Parathyroid adenoma (tissue), 2 donors: ENCODE results near the gene SLC2A9.

ENCODE experiments used
- H2AFZ ChIP-seq: fragments of 300-600 bp; sonication (generic); one replicate; pipeline ENCODE4 v1.7.0; 2017; ENCODE audit warnings: antibody characterized with exemption, mild to moderate bottlenecking
- H3K27ac ChIP-seq: fragments of 300-600 bp; sonication (generic); one replicate; pipeline ENCODE4 v1.7.0; 2017
- H3K27me3 ChIP-seq: fragments of 300-600 bp; sonication (generic); one replicate; pipeline ENCODE4 v1.7.0; 2017; ENCODE audit warnings: low read length; ENCODE audit not compliant: control insufficient read depth, insufficient read depth
- H3K36me3 ChIP-seq: fragments of 300-600 bp; sonication (generic); one replicate; pipeline ENCODE4 v1.7.0; 2017; ENCODE audit warnings: low read length; ENCODE audit not compliant: control insufficient read depth, insufficient read depth
- H3K4me1 ChIP-seq: fragments of 300-600 bp; sonication (generic); one replicate; pipeline ENCODE4 v1.7.0; 2017; ENCODE audit warnings: control low read depth
- H3K4me2 ChIP-seq: fragments of 300-600 bp; sonication (generic); one replicate; pipeline ENCODE4 v1.7.0; 2017; ENCODE audit warnings: low read length
- H3K4me3 ChIP-seq: fragments of 300-600 bp; sonication (generic); one replicate; pipeline ENCODE4 v1.7.0; 2017; ENCODE audit warnings: low read depth, low read length
- H3K79me2 ChIP-seq: fragments of 300-600 bp; sonication (generic); one replicate; pipeline ENCODE4 v1.7.0; 2017; ENCODE audit warnings: control low read depth
- H3K9ac ChIP-seq: fragments of 300-600 bp; sonication (generic); one replicate; pipeline ENCODE4 v1.7.0; 2017; ENCODE audit warnings: mild to moderate bottlenecking
- H3K9me3 ChIP-seq: fragments of 300-600 bp; sonication (generic); one replicate; pipeline ENCODE4 v1.7.0; 2017; ENCODE audit warnings: low read length; ENCODE audit not compliant: control insufficient read depth
- TF ChIP-seq, protein P1 (sequence below): fragments of 300-600 bp; sonication (generic); IDR thresholded peaks from one replicate; pipeline ENCODE4 v1.7.0; 2017; ENCODE audit warnings: antibody characterized with exemption, mild to moderate bottlenecking
- donor health status: primary hyperparathyroidism.

Gene SLC2A9

DNA sequence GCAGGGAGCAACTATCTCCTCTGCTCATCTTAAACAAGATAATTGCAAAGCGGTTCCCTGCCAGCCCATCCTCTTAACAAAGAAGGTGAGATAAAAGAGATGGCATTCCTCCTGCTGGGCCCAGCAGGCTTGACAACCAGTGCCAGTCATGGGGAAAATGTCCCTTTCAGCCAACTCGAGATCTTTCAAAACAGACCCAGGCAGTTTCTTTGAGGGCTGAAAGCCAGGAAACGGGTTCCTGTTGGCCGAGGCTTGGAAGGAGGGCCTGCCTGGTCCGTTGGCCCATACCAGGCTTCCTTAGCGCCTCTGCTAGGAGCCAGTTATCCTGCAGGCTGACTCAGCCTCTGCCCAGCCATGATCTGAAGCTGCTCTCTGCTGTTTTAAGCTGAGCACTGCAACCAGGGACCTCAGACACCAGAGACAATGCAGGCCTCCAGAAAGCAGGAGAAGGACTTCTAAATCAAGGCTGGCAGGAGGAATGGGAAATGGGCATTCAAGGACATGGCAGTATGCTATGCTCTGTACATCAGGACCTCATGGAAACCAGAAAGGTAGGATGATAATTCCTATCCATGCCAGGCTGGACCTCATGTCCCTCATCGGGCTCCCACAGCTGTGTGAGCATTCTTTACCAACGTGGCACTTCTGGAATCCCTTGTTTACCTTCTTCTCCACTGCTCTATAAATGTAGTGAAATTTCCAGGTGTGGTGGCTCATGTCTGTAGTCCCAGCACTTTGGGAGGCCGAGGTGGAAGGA, 42.4 kb upstream of the SLC2A9 start:
- Histone ChIP-seq H3K27me3 (no peaks in the 10 kb centered on the region), H3K4me3 (no peak overlapping the region), H3K4me1 (peaks cover 8% of the 10 kb centered on the region), H3K4me2 (no peak overlapping the region), H3K79me2 (no peaks in the 10 kb centered on the region), H3K36me3 (no peaks in the 10 kb centered on the region), H3K27ac (peak overlapping the region; percentile 75), H3K9me3 (no peaks in the 10 kb centered on the region), H2AFZ (peak overlapping the region; percentile 91), H3K9ac (no peak overlapping the region)
- TF ChIP-seq, protein P1, sequence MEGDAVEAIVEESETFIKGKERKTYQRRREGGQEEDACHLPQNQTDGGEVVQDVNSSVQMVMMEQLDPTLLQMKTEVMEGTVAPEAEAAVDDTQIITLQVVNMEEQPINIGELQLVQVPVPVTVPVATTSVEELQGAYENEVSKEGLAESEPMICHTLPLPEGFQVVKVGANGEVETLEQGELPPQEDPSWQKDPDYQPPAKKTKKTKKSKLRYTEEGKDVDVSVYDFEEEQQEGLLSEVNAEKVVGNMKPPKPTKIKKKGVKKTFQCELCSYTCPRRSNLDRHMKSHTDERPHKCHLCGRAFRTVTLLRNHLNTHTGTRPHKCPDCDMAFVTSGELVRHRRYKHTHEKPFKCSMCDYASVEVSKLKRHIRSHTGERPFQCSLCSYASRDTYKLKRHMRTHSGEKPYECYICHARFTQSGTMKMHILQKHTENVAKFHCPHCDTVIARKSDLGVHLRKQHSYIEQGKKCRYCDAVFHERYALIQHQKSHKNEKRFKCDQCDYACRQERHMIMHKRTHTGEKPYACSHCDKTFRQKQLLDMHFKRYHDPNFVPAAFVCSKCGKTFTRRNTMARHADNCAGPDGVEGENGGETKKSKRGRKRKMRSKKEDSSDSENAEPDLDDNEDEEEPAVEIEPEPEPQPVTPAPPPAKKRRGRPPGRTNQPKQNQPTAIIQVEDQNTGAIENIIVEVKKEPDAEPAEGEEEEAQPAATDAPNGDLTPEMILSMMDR, result peak; percentile 81

DNA sequence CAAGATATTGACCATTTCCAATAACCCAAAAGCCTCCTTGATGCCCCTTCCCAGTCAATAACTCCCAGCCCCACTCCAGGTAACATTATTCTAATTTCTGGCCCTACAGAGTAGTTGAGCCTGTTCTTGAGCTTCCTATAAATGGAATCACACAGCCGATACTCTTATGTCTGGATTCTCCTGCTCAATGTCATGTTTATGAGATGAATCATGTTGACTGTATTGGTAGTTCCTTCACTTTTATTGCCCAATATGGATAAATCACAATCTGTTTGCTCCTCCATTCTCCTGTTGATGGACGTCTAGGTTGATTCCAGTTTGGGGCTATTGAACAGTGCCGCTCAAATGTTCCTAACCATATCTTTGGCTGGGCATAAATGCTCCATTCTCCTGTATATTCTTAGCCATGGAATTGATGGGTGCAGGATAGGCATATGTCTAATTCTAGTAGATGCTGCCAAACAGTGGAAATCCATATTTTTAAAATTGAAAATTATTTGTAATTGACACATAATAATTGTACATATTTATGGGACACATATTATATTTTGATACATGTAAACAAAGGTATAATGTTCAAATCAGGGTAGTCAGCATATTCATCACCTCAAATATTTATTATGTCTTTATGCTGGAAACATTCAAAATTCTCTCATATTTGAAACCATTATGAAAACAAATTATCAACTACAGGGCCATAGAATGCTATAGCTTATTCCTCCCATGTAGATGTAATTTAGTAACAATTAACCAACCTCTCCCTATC, 40.5 kb upstream of the SLC2A9 start:
- H3K27me3 ChIP-seq, result no peaks in the 10 kb centered on the region
- TF ChIP-seq, protein P1, result no peak
- no peaks in the 10 kb centered on the region for H3K79me2 ChIP-seq

DNA sequence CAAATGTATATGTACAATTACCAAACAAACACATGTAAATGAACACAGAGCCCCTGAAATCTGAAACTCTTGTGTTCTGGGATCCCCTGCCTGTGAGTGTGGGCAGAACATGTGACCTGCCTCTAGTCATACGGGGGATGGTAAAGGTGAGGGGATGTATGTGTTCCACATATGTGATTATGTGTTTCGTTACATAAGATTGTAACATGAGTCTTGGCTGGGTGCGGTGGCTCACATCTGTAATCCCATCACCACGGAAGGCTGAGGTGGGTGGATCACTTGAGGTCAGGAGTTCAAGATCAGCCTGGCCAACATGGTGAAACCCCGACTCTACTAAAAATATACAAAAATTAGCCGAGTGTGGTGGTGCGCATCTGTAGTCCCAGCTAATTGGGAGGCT, 37.1 kb upstream of the SLC2A9 start:
- H3K9ac ChIP-seq, result no peak overlapping the region
- peaks cover 13% of the 10 kb centered on the region for H3K4me1 ChIP-seq
- TF ChIP-seq, protein P1, result no peak
- no peak overlapping the region for H2AFZ ChIP-seq
- no peaks in the 10 kb centered on the region for H3K27me3 ChIP-seq
- H3K9me3 ChIP-seq, result no peaks in the 10 kb centered on the region
- H3K4me3 ChIP-seq, result no peak overlapping the region
- H3K36me3 ChIP-seq, result no peaks in the 10 kb centered on the region
- H3K4me2 ChIP-seq, result no peak overlapping the region
- H3K79me2 ChIP-seq, result no peaks in the 10 kb centered on the region
- no peak overlapping the region for H3K27ac ChIP-seq

More for the DNA sequence above, 40.5 kb upstream of the SLC2A9 start:
- Histone ChIP-seq H3K4me1 (peaks cover 8% of the 10 kb centered on the region), H3K4me3 (no peak overlapping the region), H3K9me3 (no peaks in the 10 kb centered on the region), H3K9ac (no peak overlapping the region), H3K36me3 (no peaks in the 10 kb centered on the region), H3K4me2 (no peak overlapping the region), H3K27ac (no peak overlapping the region), H2AFZ (no peak overlapping the region)

DNA sequence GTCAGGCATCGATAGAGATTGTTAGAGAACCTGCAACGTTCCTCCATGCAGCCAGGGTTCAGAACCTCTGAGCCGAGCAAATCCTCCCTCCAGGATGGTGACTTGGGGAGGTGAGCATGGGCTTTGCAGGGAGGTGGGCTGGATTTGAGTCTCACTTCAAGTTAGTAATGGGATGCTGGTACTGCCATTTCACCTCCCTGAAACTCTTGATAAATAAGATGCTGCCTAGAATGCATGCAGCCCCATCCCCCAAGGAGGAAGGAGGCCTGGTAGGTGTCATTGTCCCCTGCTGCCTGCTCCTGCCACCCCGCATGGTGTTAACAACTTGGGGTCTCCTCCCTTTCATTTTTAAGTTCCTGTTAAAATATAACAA, 35.7 kb upstream of the SLC2A9 start:
- TF ChIP-seq, protein P1, result no peak
- no peaks in the 10 kb centered on the region for H3K27me3 ChIP-seq
- no peaks in the 10 kb centered on the region for H3K9me3 ChIP-seq
- no peak overlapping the region for H3K4me2 ChIP-seq
- no peak overlapping the region for H3K9ac ChIP-seq
- H3K27ac ChIP-seq, result no peak overlapping the region
- H3K4me3 ChIP-seq, result no peak overlapping the region
- no peaks in the 10 kb centered on the region for H3K36me3 ChIP-seq
- peaks cover 7% of the 10 kb centered on the region for H3K4me1 ChIP-seq
- H2AFZ ChIP-seq, result no peak overlapping the region
- no peaks in the 10 kb centered on the region for H3K79me2 ChIP-seq
